SK-N-SH treated with all-trans-retinoic acid at 6 μM for 48 hours (cell line): Measurements from ENCODE around the gene CCDC88C.

Experiments
- ATAC-seq: fragments of 200-7000 bp; cut with Tn5 transposase; 3 replicates; pipeline ENCODE4 v1.9.1; 2020; ENCODE audit warnings: mild to moderate bottlenecking, moderate library complexity
- ARNTL ChIP-seq: fragments of 450-650 bp; formaldehyde crosslinking; IDR thresholded peaks from 2 replicates; pipeline ENCODE4 v1.5.0; 2020; ENCODE audit warnings: low read depth, mild to moderate bottlenecking, moderate library complexity, borderline replicate concordance
- BACH2 ChIP-seq: fragments of 250-450 bp; sonication (Bioruptor Pico); IDR thresholded peaks from 2 replicates; pipeline ENCODE4 v1.9.0; 2021; ENCODE audit warnings: mild to moderate bottlenecking, borderline replicate concordance
- CSDC2 ChIP-seq: fragments of 250-450 bp; sonication (Bioruptor Pico); IDR thresholded peaks from 2 replicates; pipeline ENCODE4 v1.5.0; 2020; ENCODE audit warnings: mild to moderate bottlenecking, moderate library complexity
- ESRRG ChIP-seq: fragments of 250-450 bp; sonication (Bioruptor Pico); IDR thresholded peaks from 2 replicates; pipeline ENCODE4 v1.6.1; 2021; ENCODE audit warnings: mild to moderate bottlenecking
- GLIS3 ChIP-seq: fragments of 250-450 bp; sonication (Bioruptor Pico); IDR thresholded peaks from 2 replicates; pipeline ENCODE4 v1.5.0; 2020; ENCODE audit warnings: mild to moderate bottlenecking, moderate library complexity
- ISL1 ChIP-seq: fragments of 250-450 bp; sonication (Bioruptor Pico); IDR thresholded peaks from 2 replicates; pipeline ENCODE4 v2.1.2; 2022; ENCODE audit warnings: mild to moderate bottlenecking, moderate library complexity
- OSR1 ChIP-seq: fragments of 250-450 bp; sonication (Bioruptor Pico); IDR thresholded peaks from 2 replicates; pipeline ENCODE4 v1.8.0; 2022; ENCODE audit warnings: moderate library complexity, mild to moderate bottlenecking, inconsistent platforms
- POU6F1 ChIP-seq: fragments of 250-450 bp; sonication (Bioruptor Pico); IDR thresholded peaks from 2 replicates; pipeline ENCODE4 v1.8.0; 2021; ENCODE audit warnings: low read depth, mild to moderate bottlenecking, moderate library complexity, borderline replicate concordance
- PPARA ChIP-seq: fragments of 250-450 bp; sonication (Bioruptor Pico); IDR thresholded peaks from 2 replicates; pipeline ENCODE4 v1.5.0; 2020; ENCODE audit warnings: mild to moderate bottlenecking, borderline replicate concordance
- RARB ChIP-seq: fragments of 250-450 bp; sonication (Bioruptor Pico); IDR thresholded peaks from 2 replicates; pipeline ENCODE4 v1.8.0; 2021; ENCODE audit warnings: mild to moderate bottlenecking, moderate library complexity
- SNAI2 ChIP-seq: fragments of 250-450 bp; sonication (Bioruptor Pico); IDR thresholded peaks from 2 replicates; pipeline ENCODE4 v1.5.0; 2020; ENCODE audit warnings: mild to moderate bottlenecking, moderate library complexity
- TOX ChIP-seq: fragments of 250-450 bp; sonication (Bioruptor Pico); IDR thresholded peaks from 2 replicates; pipeline ENCODE4 v1.8.0; 2021; ENCODE audit warnings: mild to moderate bottlenecking, moderate library complexity, borderline replicate concordance
- ZC3H10 ChIP-seq: fragments of 250-450 bp; sonication (Bioruptor Pico); IDR thresholded peaks from 2 replicates; pipeline ENCODE4 v1.5.1; 2021; ENCODE audit warnings: mild to moderate bottlenecking, moderate library complexity
- ZFP3 ChIP-seq: fragments of 250-450 bp; sonication (Bioruptor Pico); IDR thresholded peaks from 2 replicates; pipeline ENCODE4 v1.5.0; 2020; ENCODE audit warnings: mild to moderate bottlenecking, moderate library complexity
- ZNF565 ChIP-seq: fragments of 450-650 bp; formaldehyde crosslinking; conservative IDR thresholded peaks from 2 replicates; pipeline ENCODE4 v1.5.0; 2020; ENCODE audit warnings: low read depth, mild to moderate bottlenecking, moderate library complexity
- ZNF8 ChIP-seq: fragments of 450-650 bp; formaldehyde crosslinking; IDR thresholded peaks from 2 replicates; pipeline ENCODE4 v1.5.0; 2020; ENCODE audit warnings: mild to moderate bottlenecking, moderate library complexity
- TF ChIP-seq, protein P1 (sequence below): fragments of 250-450 bp; sonication (Bioruptor Pico); IDR thresholded peaks from 2 replicates; pipeline ENCODE4 v1.5.1; 2020; ENCODE audit warnings: low read depth, mild to moderate bottlenecking, moderate library complexity
- TF ChIP-seq, protein P2 (sequence below): fragments of 250-450 bp; sonication (Bioruptor Pico); IDR thresholded peaks from 2 replicates; pipeline ENCODE4 v1.5.1; 2021; ENCODE audit warnings: mild to moderate bottlenecking, moderate library complexity
- TF ChIP-seq, protein P3 (sequence below): fragments of 250-450 bp; sonication (Bioruptor Pico); IDR thresholded peaks from 2 replicates; pipeline ENCODE4 v1.8.0; 2020; ENCODE audit warnings: mild to moderate bottlenecking, moderate library complexity, borderline replicate concordance
- TF ChIP-seq, protein P4 (sequence below): fragments of 250-450 bp; sonication (Bioruptor Pico); IDR thresholded peaks from 2 replicates; pipeline ENCODE4 v1.5.0; 2020; ENCODE audit warnings: mild to moderate bottlenecking, moderate library complexity

CCDC88C gene

GRCh38 chr14:91300283-91300895 lies 117.2 kb downstream of the CCDC88C start:
- no peak for ATAC-seq

GRCh38 chr14:91299121-91300115 lies 118.2 kb downstream of the CCDC88C start:
- no peak for ATAC-seq
- no peak for TF ChIP-seq ZC3H10 (CRISPR knock-in tag)
- TF ChIP-seq POU6F1 (CRISPR knock-in tag) = no peak
- no peak for TF ChIP-seq ZNF565 (CRISPR knock-in tag)
- no peak for TF ChIP-seq TOX (CRISPR knock-in tag)
- TF ChIP-seq ZFP3 (CRISPR knock-in tag) = no peak

More at GRCh38 chr14:91300283-91300895, 117.2 kb downstream of the CCDC88C start:
- no peak for TF ChIP-seq ZC3H10 (CRISPR knock-in tag)
- no peak for TF ChIP-seq ARNTL
- no peak for TF ChIP-seq POU6F1 (CRISPR knock-in tag)
- no peak for TF ChIP-seq ISL1 (CRISPR knock-in tag)
- TF ChIP-seq, protein P1, sequence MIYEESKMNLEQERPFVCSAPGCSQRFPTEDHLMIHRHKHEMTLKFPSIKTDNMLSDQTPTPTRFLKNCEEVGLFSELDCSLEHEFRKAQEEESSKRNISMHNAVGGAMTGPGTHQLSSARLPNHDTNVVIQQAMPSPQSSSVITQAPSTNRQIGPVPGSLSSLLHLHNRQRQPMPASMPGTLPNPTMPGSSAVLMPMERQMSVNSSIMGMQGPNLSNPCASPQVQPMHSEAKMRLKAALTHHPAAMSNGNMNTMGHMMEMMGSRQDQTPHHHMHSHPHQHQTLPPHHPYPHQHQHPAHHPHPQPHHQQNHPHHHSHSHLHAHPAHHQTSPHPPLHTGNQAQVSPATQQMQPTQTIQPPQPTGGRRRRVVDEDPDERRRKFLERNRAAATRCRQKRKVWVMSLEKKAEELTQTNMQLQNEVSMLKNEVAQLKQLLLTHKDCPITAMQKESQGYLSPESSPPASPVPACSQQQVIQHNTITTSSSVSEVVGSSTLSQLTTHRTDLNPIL (CRISPR knock-in tag) = no peak
- TF ChIP-seq ZNF8 (CRISPR knock-in tag) = no peak
- TF ChIP-seq, protein P2, sequence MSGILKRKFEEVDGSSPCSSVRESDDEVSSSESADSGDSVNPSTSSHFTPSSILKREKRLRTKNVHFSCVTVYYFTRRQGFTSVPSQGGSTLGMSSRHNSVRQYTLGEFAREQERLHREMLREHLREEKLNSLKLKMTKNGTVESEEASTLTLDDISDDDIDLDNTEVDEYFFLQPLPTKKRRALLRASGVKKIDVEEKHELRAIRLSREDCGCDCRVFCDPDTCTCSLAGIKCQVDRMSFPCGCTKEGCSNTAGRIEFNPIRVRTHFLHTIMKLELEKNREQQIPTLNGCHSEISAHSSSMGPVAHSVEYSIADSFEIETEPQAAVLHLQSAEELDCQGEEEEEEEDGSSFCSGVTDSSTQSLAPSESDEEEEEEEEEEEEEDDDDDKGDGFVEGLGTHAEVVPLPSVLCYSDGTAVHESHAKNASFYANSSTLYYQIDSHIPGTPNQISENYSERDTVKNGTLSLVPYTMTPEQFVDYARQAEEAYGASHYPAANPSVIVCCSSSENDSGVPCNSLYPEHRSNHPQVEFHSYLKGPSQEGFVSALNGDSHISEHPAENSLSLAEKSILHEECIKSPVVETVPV (CRISPR knock-in tag) = no peak
- no peak for TF ChIP-seq CSDC2 (CRISPR knock-in tag)
- no peak for TF ChIP-seq BACH2 (CRISPR knock-in tag)
- TF ChIP-seq, protein P3, sequence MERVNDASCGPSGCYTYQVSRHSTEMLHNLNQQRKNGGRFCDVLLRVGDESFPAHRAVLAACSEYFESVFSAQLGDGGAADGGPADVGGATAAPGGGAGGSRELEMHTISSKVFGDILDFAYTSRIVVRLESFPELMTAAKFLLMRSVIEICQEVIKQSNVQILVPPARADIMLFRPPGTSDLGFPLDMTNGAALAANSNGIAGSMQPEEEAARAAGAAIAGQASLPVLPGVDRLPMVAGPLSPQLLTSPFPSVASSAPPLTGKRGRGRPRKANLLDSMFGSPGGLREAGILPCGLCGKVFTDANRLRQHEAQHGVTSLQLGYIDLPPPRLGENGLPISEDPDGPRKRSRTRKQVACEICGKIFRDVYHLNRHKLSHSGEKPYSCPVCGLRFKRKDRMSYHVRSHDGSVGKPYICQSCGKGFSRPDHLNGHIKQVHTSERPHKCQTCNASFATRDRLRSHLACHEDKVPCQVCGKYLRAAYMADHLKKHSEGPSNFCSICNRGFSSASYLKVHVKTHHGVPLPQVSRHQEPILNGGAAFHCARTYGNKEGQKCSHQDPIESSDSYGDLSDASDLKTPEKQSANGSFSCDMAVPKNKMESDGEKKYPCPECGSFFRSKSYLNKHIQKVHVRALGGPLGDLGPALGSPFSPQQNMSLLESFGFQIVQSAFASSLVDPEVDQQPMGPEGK (CRISPR knock-in tag) = no peak
- no peak for TF ChIP-seq ZFP3 (CRISPR knock-in tag)
- no peak for TF ChIP-seq SNAI2
- TF ChIP-seq GLIS3 = no peak
- TF ChIP-seq, all 23 proteins: peak for 0

DNA sequence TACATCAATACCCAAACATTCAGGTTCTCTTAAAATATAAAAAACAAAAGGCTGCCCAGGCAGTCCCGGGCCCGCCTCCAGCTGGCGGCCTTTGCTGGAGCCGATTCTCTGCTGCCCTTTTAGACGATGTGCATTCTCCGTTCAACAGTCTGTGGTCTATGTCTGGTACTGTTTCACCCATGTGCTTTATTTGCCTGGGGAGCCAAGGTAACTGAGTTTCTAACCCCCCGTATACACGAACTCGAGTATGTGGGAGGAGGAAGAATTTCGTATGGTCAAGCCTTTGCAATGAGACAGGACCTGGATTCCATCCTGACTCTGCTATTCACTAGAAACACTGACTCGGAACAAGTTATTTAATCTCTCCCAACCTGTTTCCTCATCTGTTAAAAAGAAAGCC lies 119.0 kb downstream of the CCDC88C start:
- TF ChIP-seq ESRRG (CRISPR knock-in tag) = no peak
- no peak for TF ChIP-seq BACH2 (CRISPR knock-in tag)
- TF ChIP-seq, protein P4, sequence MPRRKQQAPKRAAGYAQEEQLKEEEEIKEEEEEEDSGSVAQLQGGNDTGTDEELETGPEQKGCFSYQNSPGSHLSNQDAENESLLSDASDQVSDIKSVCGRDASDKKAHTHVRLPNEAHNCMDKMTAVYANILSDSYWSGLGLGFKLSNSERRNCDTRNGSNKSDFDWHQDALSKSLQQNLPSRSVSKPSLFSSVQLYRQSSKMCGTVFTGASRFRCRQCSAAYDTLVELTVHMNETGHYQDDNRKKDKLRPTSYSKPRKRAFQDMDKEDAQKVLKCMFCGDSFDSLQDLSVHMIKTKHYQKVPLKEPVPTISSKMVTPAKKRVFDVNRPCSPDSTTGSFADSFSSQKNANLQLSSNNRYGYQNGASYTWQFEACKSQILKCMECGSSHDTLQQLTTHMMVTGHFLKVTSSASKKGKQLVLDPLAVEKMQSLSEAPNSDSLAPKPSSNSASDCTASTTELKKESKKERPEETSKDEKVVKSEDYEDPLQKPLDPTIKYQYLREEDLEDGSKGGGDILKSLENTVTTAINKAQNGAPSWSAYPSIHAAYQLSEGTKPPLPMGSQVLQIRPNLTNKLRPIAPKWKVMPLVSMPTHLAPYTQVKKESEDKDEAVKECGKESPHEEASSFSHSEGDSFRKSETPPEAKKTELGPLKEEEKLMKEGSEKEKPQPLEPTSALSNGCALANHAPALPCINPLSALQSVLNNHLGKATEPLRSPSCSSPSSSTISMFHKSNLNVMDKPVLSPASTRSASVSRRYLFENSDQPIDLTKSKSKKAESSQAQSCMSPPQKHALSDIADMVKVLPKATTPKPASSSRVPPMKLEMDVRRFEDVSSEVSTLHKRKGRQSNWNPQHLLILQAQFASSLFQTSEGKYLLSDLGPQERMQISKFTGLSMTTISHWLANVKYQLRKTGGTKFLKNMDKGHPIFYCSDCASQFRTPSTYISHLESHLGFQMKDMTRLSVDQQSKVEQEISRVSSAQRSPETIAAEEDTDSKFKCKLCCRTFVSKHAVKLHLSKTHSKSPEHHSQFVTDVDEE (CRISPR knock-in tag) = no peak
- TF ChIP-seq PPARA = no peak
- TF ChIP-seq ISL1 (CRISPR knock-in tag) = no peak
- TF ChIP-seq CSDC2 (CRISPR knock-in tag) = no peak
- TF ChIP-seq, protein P1 (CRISPR knock-in tag) = no peak
- no peak for TF ChIP-seq OSR1
- no peak for TF ChIP-seq ZNF8 (CRISPR knock-in tag)
- no peak for TF ChIP-seq ZC3H10 (CRISPR knock-in tag)
- no peak for TF ChIP-seq RARB (CRISPR knock-in tag)
- TF ChIP-seq, all 23 proteins: peak for 0
- no peak for ATAC-seq
